GM12872 (cell line): Measurements from ENCODE around the gene UVRAG.

Experiments used
- TF ChIP-seq, protein P1 (sequence below): IDR thresholded peaks from 3 replicates; pipeline ENCODE4 v1.5.1; 2011; ENCODE audit warnings: low read depth, mild to moderate bottlenecking, low read length, moderate library complexity; ENCODE audit not compliant: insufficient read depth

The UVRAG gene

DNA sequence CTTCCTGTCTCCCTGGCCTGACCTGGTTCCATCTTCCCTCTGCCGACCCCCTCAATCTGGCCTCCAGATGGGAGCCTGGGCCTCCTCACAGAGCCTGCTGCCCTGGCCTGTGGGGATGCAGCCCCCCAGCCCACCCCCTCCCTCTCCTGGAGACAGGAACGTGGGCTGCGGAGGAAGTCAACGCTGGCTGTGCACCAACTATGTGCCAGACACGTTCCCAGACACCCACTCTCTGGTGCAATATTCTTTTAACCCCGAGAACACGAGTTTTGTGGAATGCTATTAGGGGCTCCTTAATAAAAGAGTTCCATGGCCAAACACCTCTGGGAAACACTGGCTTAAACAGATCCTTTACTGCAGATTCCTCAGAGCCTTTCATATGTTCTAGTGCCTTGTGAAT, 375.4 kb downstream of the UVRAG start:
- TF ChIP-seq, protein P1, sequence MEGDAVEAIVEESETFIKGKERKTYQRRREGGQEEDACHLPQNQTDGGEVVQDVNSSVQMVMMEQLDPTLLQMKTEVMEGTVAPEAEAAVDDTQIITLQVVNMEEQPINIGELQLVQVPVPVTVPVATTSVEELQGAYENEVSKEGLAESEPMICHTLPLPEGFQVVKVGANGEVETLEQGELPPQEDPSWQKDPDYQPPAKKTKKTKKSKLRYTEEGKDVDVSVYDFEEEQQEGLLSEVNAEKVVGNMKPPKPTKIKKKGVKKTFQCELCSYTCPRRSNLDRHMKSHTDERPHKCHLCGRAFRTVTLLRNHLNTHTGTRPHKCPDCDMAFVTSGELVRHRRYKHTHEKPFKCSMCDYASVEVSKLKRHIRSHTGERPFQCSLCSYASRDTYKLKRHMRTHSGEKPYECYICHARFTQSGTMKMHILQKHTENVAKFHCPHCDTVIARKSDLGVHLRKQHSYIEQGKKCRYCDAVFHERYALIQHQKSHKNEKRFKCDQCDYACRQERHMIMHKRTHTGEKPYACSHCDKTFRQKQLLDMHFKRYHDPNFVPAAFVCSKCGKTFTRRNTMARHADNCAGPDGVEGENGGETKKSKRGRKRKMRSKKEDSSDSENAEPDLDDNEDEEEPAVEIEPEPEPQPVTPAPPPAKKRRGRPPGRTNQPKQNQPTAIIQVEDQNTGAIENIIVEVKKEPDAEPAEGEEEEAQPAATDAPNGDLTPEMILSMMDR: no peak
